Subcutaneous abdominal adipose tissue (tissue), 5 donors: ENCODE measurements around the gene TEAD2.

Experiments used
- H3K27ac ChIP-seq: one replicate; pipeline ENCODE4 v1.7.0; 2013; ENCODE audit warnings: low read depth, mild to moderate bottlenecking, inconsistent platforms, low read length, moderate library complexity
- H3K27me3 ChIP-seq, 5 donors: one replicate each; pipeline ENCODE4 v1.7.0; 2013; ENCODE audit warnings: low read length in 5 of 5, inconsistent platforms in 1 of 5; ENCODE audit not compliant: control insufficient read depth in 5 of 5, insufficient read depth in 4 of 5
- H3K36me3 ChIP-seq, 5 donors: one replicate each; pipeline ENCODE4 v1.7.0; 2013; ENCODE audit warnings: low read length in 5 of 5; ENCODE audit not compliant: control insufficient read depth in 5 of 5, insufficient read depth in 5 of 5
- H3K4me1 ChIP-seq, 5 donors: one replicate each; pipeline ENCODE4 v1.7.0; 2013; ENCODE audit warnings: low read length in 5 of 5, mild to moderate bottlenecking in 3 of 5, moderate library complexity in 1 of 5; ENCODE audit not compliant: control insufficient read depth in 5 of 5, insufficient read depth in 5 of 5
- H3K4me3 ChIP-seq, 5 donors: one replicate each; pipeline ENCODE4 v1.7.0; 2013; ENCODE audit warnings: low read length in 5 of 5, low read depth in 1 of 5
- H3K9ac ChIP-seq, 5 donors: one replicate each; pipeline ENCODE4 v1.7.0; 2013; ENCODE audit warnings: low read length in 5 of 5, mild to moderate bottlenecking in 4 of 5, moderate library complexity in 3 of 5
- H3K9me3 ChIP-seq, 5 donors: one replicate each; pipeline ENCODE4 v1.7.0; 2013; ENCODE audit warnings: low read length in 5 of 5; ENCODE audit not compliant: control insufficient read depth in 5 of 5
- donor health status: healthy.
- donor health status: healthy.
- donor health status: healthy.
- donor health status: healthy.
- donor health status: healthy.

TEAD2 gene

DNA sequence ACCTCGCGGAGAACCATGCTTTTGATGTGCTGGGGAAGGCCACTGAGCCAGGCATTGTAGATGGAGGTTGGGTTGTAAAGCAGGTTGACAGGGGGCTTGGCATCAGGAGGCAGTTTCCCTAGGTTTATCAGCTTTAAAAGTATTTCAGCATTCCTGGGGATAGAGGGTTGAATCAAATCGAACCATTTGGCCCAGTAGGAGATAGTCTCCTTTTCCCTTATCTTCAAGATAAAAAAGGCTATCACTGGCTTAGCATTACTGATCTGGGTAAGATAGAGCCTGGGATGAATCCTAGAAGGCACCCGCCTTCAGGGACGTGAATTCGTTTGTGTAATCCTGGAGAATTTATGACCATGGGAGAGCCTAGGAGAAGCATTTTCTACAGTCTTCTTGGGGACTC lies 67.8 kb downstream of the TEAD2 start:
- Histone ChIP-seq H3K27me3 (no peaks in the 10 kb centered on the region), H3K9ac (peak overlapping the region in 1 of 5 donors; percentile 3), H3K4me1 (no peaks in the 10 kb centered on the region), H3K36me3 (peaks cover 0 to 4% (median 0%) of the 10 kb centered on the region in 5 donors), H3K4me3 (no peak overlapping the region), H3K9me3 (no peaks in the 10 kb centered on the region), H3K27ac (no peak overlapping the region)
